NCI-H2171 (cell line): ENCODE data around the gene TSC22D1.

Experiments used
- DNase-seq: peaks from one replicate; lab custom pipeline; 2025; lab: John Stamatoyannopoulos, UW

Gene TSC22D1

DNA sequence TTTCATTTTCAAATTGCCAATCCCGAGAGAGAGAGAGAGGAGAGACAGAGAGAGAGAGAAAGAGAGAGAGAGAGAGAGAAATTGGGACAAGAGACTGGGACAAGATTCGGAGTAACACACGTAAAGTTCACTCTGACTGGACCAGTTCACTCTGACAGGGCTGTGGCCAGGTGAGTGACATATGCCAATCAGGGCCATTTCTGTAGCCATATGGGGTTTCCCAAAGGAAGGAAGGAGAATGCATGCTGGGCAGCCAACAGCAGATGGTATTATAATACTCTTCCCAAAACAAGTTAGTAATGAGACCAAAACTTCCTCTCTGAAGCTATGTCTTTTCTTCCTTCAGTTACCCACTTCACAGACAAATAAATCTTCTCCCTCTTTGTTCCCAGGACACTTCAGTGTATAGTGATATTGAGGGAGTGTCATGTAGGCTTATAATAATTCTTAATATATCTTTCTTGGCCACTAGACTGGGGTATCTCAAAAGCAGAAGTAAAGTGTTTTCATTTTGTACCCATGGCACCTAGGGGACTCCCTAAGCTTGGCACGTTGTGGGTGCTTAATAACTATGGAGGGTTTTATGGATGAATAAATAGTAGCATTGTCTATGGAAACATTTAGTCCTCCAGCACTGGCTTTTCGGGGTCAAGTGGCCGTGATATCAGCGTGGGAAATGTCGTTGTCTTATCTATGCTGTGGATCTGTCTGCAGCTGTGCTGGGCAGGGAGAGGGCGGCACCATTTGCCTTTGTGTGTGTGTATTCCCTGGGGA is 150.9 kb downstream of the TSC22D1 start:
- no peak for DNase-seq

- no peak for DNase-seq
Measured at GRCh38 chr13:44423824-44424223, 152.3 kb downstream of the TSC22D1 start.

- DNase-seq: no peak
Measured at GRCh38 chr13:44422755-44423643, 153.1 kb downstream of the TSC22D1 start.

GRCh38 chr13:44421853-44422525 is 154.1 kb downstream of the TSC22D1 start:
- no peak for DNase-seq

GRCh38 chr13:44420376-44421220 is 155.5 kb downstream of the TSC22D1 start:
- DNase-seq: no peak

DNA sequence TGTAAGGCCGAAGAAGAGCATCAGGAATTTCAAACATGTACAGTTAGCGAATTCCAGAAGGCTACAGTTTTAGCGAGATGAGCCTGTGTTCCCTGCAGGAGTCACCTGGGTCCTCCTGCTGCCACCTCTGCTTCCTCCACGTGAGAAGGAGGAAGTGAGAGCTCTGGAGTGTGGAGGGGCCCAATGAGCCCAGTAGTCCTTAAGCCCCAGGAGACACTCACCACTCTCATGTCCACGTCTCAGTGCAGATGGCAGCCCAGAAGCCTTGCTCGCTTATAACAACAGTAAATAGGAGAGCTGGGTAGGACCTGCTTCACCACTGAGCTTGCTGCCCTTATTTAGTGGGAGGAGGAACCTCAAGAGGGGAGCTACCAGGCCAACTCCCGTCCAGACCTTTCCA is 158.3 kb downstream of the TSC22D1 start:
- DNase-seq: no peak

DNA sequence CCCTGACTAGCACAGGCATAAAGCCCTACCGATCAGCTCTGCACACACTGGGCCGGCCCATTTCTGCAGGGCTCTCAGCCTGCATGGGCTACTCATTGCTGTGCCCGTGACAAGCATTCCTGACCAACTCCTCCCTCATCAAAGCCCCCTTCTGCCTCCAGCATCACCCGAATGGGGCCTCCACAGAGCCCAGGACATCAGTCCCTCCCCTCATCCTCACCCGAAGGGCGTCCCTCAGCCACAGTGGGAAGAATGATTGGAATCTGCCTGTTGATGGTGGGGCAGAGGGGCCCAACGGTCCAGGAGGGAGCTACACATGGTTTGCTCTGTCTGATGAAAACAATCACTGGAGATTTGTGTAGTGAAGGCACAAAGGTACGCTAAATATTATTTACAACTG is 158.7 kb downstream of the TSC22D1 start:
- no peak for DNase-seq

GRCh38 chr13:44416744-44417143 is 159.4 kb downstream of the TSC22D1 start:
- DNase-seq: no peak

DNA sequence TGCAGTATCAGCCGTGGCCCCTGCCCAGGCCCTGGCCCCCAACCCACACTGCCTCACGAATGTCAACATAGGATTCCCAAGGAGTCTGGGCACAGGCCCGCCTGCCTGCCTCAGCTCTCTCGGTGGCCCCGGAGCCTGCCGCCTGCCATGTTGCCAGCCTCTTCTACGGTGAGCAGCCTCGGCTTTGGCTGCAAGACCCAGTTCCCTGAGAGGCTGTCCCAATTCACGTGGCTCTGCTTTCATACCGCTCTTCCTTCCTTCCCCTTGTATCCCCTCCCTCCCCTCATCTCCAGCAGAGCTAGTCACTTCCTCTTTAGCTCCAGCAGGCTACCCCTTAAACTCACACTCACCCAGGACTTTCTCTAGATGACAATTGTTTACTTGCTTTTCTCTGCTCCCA is 159.8 kb downstream of the TSC22D1 start:
- DNase-seq: no peak

DNA sequence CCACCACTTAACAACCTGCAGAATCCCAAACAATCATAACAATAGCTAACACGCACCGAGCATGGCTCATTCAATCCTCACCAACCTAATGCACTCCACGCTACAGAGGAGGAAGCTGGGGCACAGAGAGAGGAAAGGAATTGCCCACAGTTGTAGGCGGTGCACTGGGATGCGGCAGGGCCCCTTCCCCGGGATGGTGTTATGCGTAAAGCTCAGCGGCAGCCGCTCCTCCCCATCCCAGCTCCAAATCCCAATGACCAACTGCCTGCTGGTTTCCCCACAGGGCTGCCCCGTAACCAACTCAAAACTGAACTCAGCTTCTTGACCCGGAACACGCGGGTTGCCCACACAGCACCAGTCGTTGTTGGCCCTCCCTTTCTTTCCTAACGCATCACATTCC is 160.3 kb downstream of the TSC22D1 start:
- DNase-seq: no peak

DNA sequence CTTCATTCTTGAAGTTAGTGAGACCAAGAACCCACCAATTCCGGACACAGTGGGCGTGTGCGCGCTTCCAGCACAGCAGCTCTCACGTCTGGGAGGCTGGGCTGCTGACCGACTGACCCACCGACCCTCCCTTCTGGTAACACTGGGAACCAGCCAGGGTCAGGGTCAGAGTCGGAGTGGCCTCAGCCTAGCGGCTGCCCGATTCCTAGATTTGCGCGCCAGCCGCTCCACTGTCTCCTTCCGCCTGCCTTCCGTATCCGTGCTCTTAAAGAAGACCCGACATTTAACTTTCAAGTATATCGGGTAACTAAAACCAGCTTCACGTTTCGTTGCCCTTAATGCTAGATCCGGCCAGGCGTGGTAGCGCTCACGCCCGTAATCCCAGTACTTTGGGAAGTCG is 161.4 kb downstream of the TSC22D1 start:
- DNase-seq: no peak

DNA sequence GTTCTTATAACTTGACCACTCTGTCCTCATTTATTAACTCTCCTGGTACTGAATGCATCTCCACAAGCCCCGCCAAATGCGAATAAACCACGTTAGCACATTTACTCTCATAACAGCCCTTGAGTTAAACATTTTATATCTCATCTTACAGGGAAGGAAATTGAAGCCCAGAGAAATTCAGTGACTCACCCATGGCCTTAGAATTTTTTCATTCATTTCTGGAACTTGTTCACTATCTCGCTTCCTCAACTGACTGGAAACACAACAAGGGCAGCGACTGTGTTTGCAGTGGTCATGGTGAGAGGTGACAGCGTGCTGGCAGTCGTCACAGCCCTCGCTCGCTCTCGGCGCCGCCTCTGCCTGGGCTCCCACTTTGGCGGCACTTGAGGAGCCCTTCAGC is 163.0 kb downstream of the TSC22D1 start:
- no peak for DNase-seq

GRCh38 chr13:44412346-44412935 is 163.7 kb downstream of the TSC22D1 start:
- no peak for DNase-seq

- DNase-seq: no peak
Measured at GRCh38 chr13:44411841-44412240, 164.3 kb downstream of the TSC22D1 start.

DNA sequence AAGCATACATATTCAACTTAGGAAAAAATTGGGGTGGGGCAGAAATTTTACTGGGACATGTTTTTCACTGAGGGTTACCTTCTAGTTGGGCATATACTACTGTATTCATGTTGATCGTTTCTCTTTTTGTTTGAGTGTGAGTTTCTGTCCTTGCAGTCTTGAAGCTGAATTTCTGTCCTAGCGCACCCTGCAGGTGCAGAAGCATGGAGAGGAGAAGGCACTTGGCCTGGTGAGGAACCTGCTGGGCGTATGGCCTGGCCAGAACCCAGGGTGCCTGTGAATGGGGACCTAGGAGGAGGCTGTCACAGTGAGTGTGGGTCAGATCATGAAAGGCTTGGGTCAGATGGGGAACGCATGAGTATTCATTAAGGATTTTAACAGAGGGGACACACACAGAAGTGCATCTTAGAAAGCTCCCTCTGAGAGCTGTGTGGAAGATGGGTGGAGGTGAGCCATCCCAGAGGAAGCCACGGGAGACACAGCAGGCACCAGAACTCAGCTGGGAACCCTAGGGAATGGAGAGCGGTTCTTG is 165.7 kb downstream of the TSC22D1 start:
- DNase-seq: no peak

GRCh38 chr13:44409595-44409994 is 166.5 kb downstream of the TSC22D1 start:
- DNase-seq: no peak

- no peak for DNase-seq
Measured at GRCh38 chr13:44407891-44408290, 168.2 kb downstream of the TSC22D1 start.

DNA sequence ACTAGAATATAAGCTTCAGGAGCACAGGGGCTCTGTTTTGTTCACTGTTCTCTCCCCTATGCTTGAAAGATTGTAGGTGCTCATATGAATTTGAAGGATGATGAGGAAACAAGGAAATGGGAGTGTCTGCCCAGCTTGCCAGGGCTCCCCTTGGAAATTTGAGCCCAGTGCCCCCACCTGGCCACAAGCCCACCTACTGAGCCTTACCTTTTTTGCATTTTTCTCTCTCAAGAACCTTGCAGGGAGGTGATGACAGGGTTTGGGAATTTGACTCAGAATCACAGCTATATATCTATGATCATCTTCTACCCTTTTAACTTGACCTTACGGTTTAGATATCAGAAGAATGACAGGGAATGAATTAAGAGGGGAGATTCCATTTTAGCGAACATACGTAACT is 168.8 kb downstream of the TSC22D1 start:
- no peak for DNase-seq

DNA sequence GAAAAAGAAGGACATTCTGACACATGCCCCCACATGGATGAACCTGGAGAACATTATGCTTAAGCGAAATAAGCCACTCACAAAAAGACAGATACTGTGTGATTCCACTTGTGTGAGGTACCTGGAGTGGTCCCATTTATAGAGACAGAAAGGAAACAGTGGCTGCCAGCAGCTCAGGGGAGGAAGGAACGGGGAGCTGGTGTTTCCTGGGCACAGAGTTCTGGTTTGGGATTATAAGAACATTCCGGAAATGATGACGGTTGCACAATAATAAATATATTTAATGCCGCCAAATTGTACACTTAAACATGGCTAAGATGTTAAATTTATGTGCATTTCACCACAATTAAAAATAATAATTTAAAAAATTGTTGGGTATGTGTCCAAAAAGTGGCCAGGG is 169.5 kb downstream of the TSC22D1 start:
- no peak for DNase-seq

- no peak for DNase-seq
Measured at GRCh38 chr13:44404261-44405132, 171.6 kb downstream of the TSC22D1 start.
